DMS53 treated with DMSO at 0.1 percent for 48 hours (cell line): ENCODE results near the gene VGLL1.

Experiments
- DNase-seq: peaks from one replicate; lab custom pipeline; 2025; ENCODE audit not compliant: unreplicated experiment; lab: John Stamatoyannopoulos, UW

Gene VGLL1

GRCh38 chrX:136551410-136551809 is 19.4 kb downstream of the VGLL1 start:
- DNase-seq = no peak

- DNase-seq = no peak
Measured at GRCh38 chrX:136555694-136556093, 23.7 kb downstream of the VGLL1 start.

- DNase-seq = no peak
Measured at GRCh38 chrX:136572030-136572429, 40.0 kb downstream of the VGLL1 start.

GRCh38 chrX:136574548-136574947 is 42.5 kb downstream of the VGLL1 start:
- DNase-seq = peak; percentile 67

- DNase-seq = peak; percentile 53
Measured at GRCh38 chrX:136577552-136577951, 45.5 kb downstream of the VGLL1 start.

- no peak for DNase-seq
Measured at GRCh38 chrX:136580316-136580715, 48.3 kb downstream of the VGLL1 start.

GRCh38 chrX:136582624-136583023 is 50.6 kb downstream of the VGLL1 start:
- DNase-seq = no peak

- DNase-seq = no peak
Measured at GRCh38 chrX:136584545-136584944, 52.5 kb downstream of the VGLL1 start.

GRCh38 chrX:136585262-136585661 is 53.2 kb downstream of the VGLL1 start:
- DNase-seq = no peak

- no peak for DNase-seq
Measured at GRCh38 chrX:136585960-136586359, 53.9 kb downstream of the VGLL1 start.

- DNase-seq = no peak
Measured at GRCh38 chrX:136586386-136586785, 54.4 kb downstream of the VGLL1 start.

GRCh38 chrX:136587532-136587931 is 55.5 kb downstream of the VGLL1 start:
- no peak for DNase-seq

- no peak for DNase-seq
Measured at GRCh38 chrX:136588036-136588435, 56.0 kb downstream of the VGLL1 start.

GRCh38 chrX:136589966-136590365 is 58.0 kb downstream of the VGLL1 start:
- no peak for DNase-seq

- no peak for DNase-seq
Measured at GRCh38 chrX:136597356-136597755, 65.3 kb downstream of the VGLL1 start.

- DNase-seq = no peak
Measured at GRCh38 chrX:136597954-136598353, 65.9 kb downstream of the VGLL1 start.

- DNase-seq = no peak
Measured at GRCh38 chrX:136598631-136599030, 66.6 kb downstream of the VGLL1 start.

GRCh38 chrX:136600059-136600458 is 68.0 kb downstream of the VGLL1 start:
- DNase-seq = no peak
